ENCODE results near the gene FSCN2.
A peak's percentile ranks its signal among the peaks of the same experiment; 100 is the strongest.

Gene FSCN2

GRCh38 chr17:81484195-81484979 is 43.8 kb upstream of the FSCN2 start:
- H3K9me3 ChIP-seq (ENCODE audit: control insufficient read depth, low read length), result no peaks in the 10 kb centered on the region
- H3K4me1 ChIP-seq (ENCODE audit: control insufficient read depth, insufficient read depth, low read length, poor library complexity, severe bottlenecking), result peaks cover 16% of the 10 kb centered on the region
- no peaks in the 10 kb centered on the region for H3K36me3 ChIP-seq (ENCODE audit: control insufficient read depth, insufficient read depth, low read length)
- H3K4me3 ChIP-seq (ENCODE audit: extremely low read depth, insufficient read depth, low read length, poor library complexity, severe bottlenecking), result peak overlapping the region; percentile 26
- H3K27ac ChIP-seq (ENCODE audit: low read depth, low read length, severe bottlenecking), result no peak overlapping the region
- 10 to 14% methylated on average over 41 to 60 of the region's 60 CpGs for whole genome bisulfite sequencing, 2 experiments (ENCODE audit: insufficient coverage in 2 of 2)

- 93% methylated on average over 11 to 13 of the region's 17 CpGs for WGBS, 2 experiments (ENCODE audit: insufficient coverage in 2 of 2)
- no peak overlapping the region for H3K27ac ChIP-seq (ENCODE audit: low read depth, low read length, severe bottlenecking)
- H3K9me3 ChIP-seq (ENCODE audit: control insufficient read depth, low read length), result no peaks in the 10 kb centered on the region
- peaks cover 25% of the 10 kb centered on the region for H3K4me1 ChIP-seq (ENCODE audit: control insufficient read depth, insufficient read depth, low read length, poor library complexity, severe bottlenecking)
- H3K36me3 ChIP-seq (ENCODE audit: control insufficient read depth, insufficient read depth, low read length), result no peaks in the 10 kb centered on the region
- H3K4me3 ChIP-seq (ENCODE audit: extremely low read depth, insufficient read depth, low read length, poor library complexity, severe bottlenecking), result no peak overlapping the region
These were observed 41.9 kb upstream of the FSCN2 start for GRCh38 chr17:81486199-81486810.

- H3K4me3 ChIP-seq (ENCODE audit: extremely low read depth, insufficient read depth, low read length, poor library complexity, severe bottlenecking), result no peak overlapping the region
- H3K27ac ChIP-seq (ENCODE audit: low read depth, low read length, severe bottlenecking), result no peak overlapping the region
- no peaks in the 10 kb centered on the region for H3K36me3 ChIP-seq (ENCODE audit: control insufficient read depth, insufficient read depth, low read length)
- H3K4me1 ChIP-seq (ENCODE audit: control insufficient read depth, insufficient read depth, low read length, poor library complexity, severe bottlenecking), result peaks cover 25% of the 10 kb centered on the region
- H3K9me3 ChIP-seq (ENCODE audit: control insufficient read depth, low read length), result no peaks in the 10 kb centered on the region
- WGBS, 2 experiments (ENCODE audit: insufficient coverage in 2 of 2), result 87 to 94% methylated on average over 3 to 6 of the region's 10 CpGs
These were observed 41.1 kb upstream of the FSCN2 start for GRCh38 chr17:81487089-81487486.

- H3K27ac ChIP-seq (ENCODE audit: low read depth, low read length, severe bottlenecking), result no peak overlapping the region
- H3K4me3 ChIP-seq (ENCODE audit: extremely low read depth, insufficient read depth, low read length, poor library complexity, severe bottlenecking), result peak overlapping the region; percentile 33
- H3K4me1 ChIP-seq (ENCODE audit: control insufficient read depth, insufficient read depth, low read length, poor library complexity, severe bottlenecking), result peaks cover 23% of the 10 kb centered on the region
- no peaks in the 10 kb centered on the region for H3K36me3 ChIP-seq (ENCODE audit: control insufficient read depth, insufficient read depth, low read length)
- no peaks in the 10 kb centered on the region for H3K9me3 ChIP-seq (ENCODE audit: control insufficient read depth, low read length)
- 17 to 19% methylated on average over 57 to 79 of the region's 87 CpGs for WGBS, 2 experiments (ENCODE audit: insufficient coverage in 2 of 2)
These were observed 40.5 kb upstream of the FSCN2 start for GRCh38 chr17:81487487-81488275.

- H3K4me3 ChIP-seq (ENCODE audit: extremely low read depth, insufficient read depth, low read length, poor library complexity, severe bottlenecking), result peak overlapping the region; percentile 33
- H3K27ac ChIP-seq (ENCODE audit: low read depth, low read length, severe bottlenecking), result no peak overlapping the region
- no peaks in the 10 kb centered on the region for H3K36me3 ChIP-seq (ENCODE audit: control insufficient read depth, insufficient read depth, low read length)
- peaks cover 22% of the 10 kb centered on the region for H3K4me1 ChIP-seq (ENCODE audit: control insufficient read depth, insufficient read depth, low read length, poor library complexity, severe bottlenecking)
- 28 to 43% methylated on average over 37 to 40 of the region's 52 CpGs for WGBS, 2 experiments (ENCODE audit: insufficient coverage in 2 of 2)
- H3K9me3 ChIP-seq (ENCODE audit: control insufficient read depth, low read length), result no peaks in the 10 kb centered on the region
These were observed 39.8 kb upstream of the FSCN2 start for GRCh38 chr17:81488276-81488860.

- WGBS, 2 experiments (ENCODE audit: insufficient coverage in 2 of 2), result 31 to 36% methylated on average over 24 to 26 of the region's 27 CpGs
- Histone ChIP-seq H3K27ac (ENCODE audit: low read depth, low read length, severe bottlenecking) (peak overlapping the region; percentile 41), H3K36me3 (ENCODE audit: control insufficient read depth, insufficient read depth, low read length) (no peaks in the 10 kb centered on the region), H3K4me3 (ENCODE audit: extremely low read depth, insufficient read depth, low read length, poor library complexity, severe bottlenecking) (peak overlapping the region; percentile 1), H3K9me3 (ENCODE audit: control insufficient read depth, low read length) (no peaks in the 10 kb centered on the region), H3K4me1 (ENCODE audit: control insufficient read depth, insufficient read depth, low read length, poor library complexity, severe bottlenecking) (peaks cover 22% of the 10 kb centered on the region)
These were observed 38.9 kb upstream of the FSCN2 start for GRCh38 chr17:81489012-81489997.

GRCh38 chr17:81489998-81490992 is 37.9 kb upstream of the FSCN2 start:
- no peaks in the 10 kb centered on the region for H3K9me3 ChIP-seq (ENCODE audit: control insufficient read depth, low read length)
- H3K36me3 ChIP-seq (ENCODE audit: control insufficient read depth, insufficient read depth, low read length), result no peaks in the 10 kb centered on the region
- peaks cover 22% of the 10 kb centered on the region for H3K4me1 ChIP-seq (ENCODE audit: control insufficient read depth, insufficient read depth, low read length, poor library complexity, severe bottlenecking)
- H3K27ac ChIP-seq (ENCODE audit: low read depth, low read length, severe bottlenecking), result no peak overlapping the region
- no peak overlapping the region for H3K4me3 ChIP-seq (ENCODE audit: extremely low read depth, insufficient read depth, low read length, poor library complexity, severe bottlenecking)
- WGBS, 2 experiments (ENCODE audit: insufficient coverage in 2 of 2), result 43 to 55% methylated on average over 9 to 10 of the region's 14 CpGs

GRCh38 chr17:81491181-81491581 is 37.0 kb upstream of the FSCN2 start:
- Histone ChIP-seq H3K4me3 (ENCODE audit: extremely low read depth, insufficient read depth, low read length, poor library complexity, severe bottlenecking) (no peak overlapping the region), H3K4me1 (ENCODE audit: control insufficient read depth, insufficient read depth, low read length, poor library complexity, severe bottlenecking) (peaks cover 22% of the 10 kb centered on the region), H3K36me3 (ENCODE audit: control insufficient read depth, insufficient read depth, low read length) (no peaks in the 10 kb centered on the region), H3K27ac (ENCODE audit: low read depth, low read length, severe bottlenecking) (no peak overlapping the region), H3K9me3 (ENCODE audit: control insufficient read depth, low read length) (no peaks in the 10 kb centered on the region)
- 83 to 87% methylated on average over 2 to 5 of the region's 5 CpGs for WGBS, 2 experiments (ENCODE audit: insufficient coverage in 2 of 2)

GRCh38 chr17:81491761-81492160 is 36.4 kb upstream of the FSCN2 start:
- Histone ChIP-seq H3K27ac (ENCODE audit: low read depth, low read length, severe bottlenecking) (no peak overlapping the region), H3K9me3 (ENCODE audit: control insufficient read depth, low read length) (no peaks in the 10 kb centered on the region), H3K4me3 (ENCODE audit: extremely low read depth, insufficient read depth, low read length, poor library complexity, severe bottlenecking) (no peak overlapping the region), H3K4me1 (ENCODE audit: control insufficient read depth, insufficient read depth, low read length, poor library complexity, severe bottlenecking) (peaks cover 22% of the 10 kb centered on the region), H3K36me3 (ENCODE audit: control insufficient read depth, insufficient read depth, low read length) (no peaks in the 10 kb centered on the region)
- 53 to 54% methylated on average over 4 of the region's 5 CpGs for WGBS, 2 experiments (ENCODE audit: insufficient coverage in 2 of 2)

Measured in mesodermal cell (in vitro differentiated cells).